ENCODE data around the gene ADAMTSL5.

The ADAMTSL5 gene

GRCh38 chr19:1469255-1470054, 43.4 kb downstream of the ADAMTSL5 start:
- DNase-seq (ENCODE audit: insufficient read length, low spot score) (no peak), FAIRE-seq (no peak)

- no peak for DNase-seq (ENCODE audit: insufficient read length, low spot score)
These were observed 44.0 kb downstream of the ADAMTSL5 start for GRCh38 chr19:1468821-1469254.

GRCh38 chr19:1468274-1468820, 44.5 kb downstream of the ADAMTSL5 start:
- no peak for FAIRE-seq

More at GRCh38 chr19:1468821-1469254, 44.0 kb downstream of the ADAMTSL5 start:
- no peak for FAIRE-seq

GRCh38 chr19:1467490-1468273, 45.1 kb downstream of the ADAMTSL5 start:
- FAIRE-seq = no peak
- DNase-seq (ENCODE audit: insufficient read length, low spot score) = no peak

More at GRCh38 chr19:1468274-1468820, 44.5 kb downstream of the ADAMTSL5 start:
- DNase-seq (ENCODE audit: insufficient read length, low spot score) = no peak

- FAIRE-seq = no peak
- DNase-seq (ENCODE audit: insufficient read length, low spot score) = no peak
These were observed 45.7 kb downstream of the ADAMTSL5 start for GRCh38 chr19:1467215-1467489.

GRCh38 chr19:1466461-1467214, 46.2 kb downstream of the ADAMTSL5 start:
- DNase-seq (ENCODE audit: insufficient read length, low spot score) (no peak), FAIRE-seq (no peak)

GRCh38 chr19:1466018-1466460, 46.8 kb downstream of the ADAMTSL5 start:
- FAIRE-seq (no peak), DNase-seq (ENCODE audit: insufficient read length, low spot score) (no peak)

- DNase-seq (ENCODE audit: insufficient read length, low spot score) = no peak
- no peak for FAIRE-seq
These were observed 47.4 kb downstream of the ADAMTSL5 start for GRCh38 chr19:1465191-1466016.

- DNase-seq (ENCODE audit: insufficient read length, low spot score) = no peak
- FAIRE-seq = no peak
These were observed 51.0 kb downstream of the ADAMTSL5 start for GRCh38 chr19:1461862-1462261.

- DNase-seq (ENCODE audit: insufficient read length, low spot score) = no peak
- FAIRE-seq = no peak
These were observed 52.5 kb downstream of the ADAMTSL5 start for GRCh38 chr19:1460033-1460995.

- DNase-seq (ENCODE audit: insufficient read length, low spot score) (no peak), FAIRE-seq (no peak)
These were observed 53.3 kb downstream of the ADAMTSL5 start for GRCh38 chr19:1459479-1459878.

- DNase-seq (ENCODE audit: insufficient read length, low spot score) (no peak), FAIRE-seq (no peak)
These were observed 54.9 kb downstream of the ADAMTSL5 start for GRCh38 chr19:1457892-1458291.

GRCh38 chr19:1457031-1457739, 55.6 kb downstream of the ADAMTSL5 start:
- DNase-seq (ENCODE audit: insufficient read length, low spot score) (no peak), FAIRE-seq (no peak)

GRCh38 chr19:1456121-1456900, 56.5 kb downstream of the ADAMTSL5 start:
- FAIRE-seq = no peak
- DNase-seq (ENCODE audit: insufficient read length, low spot score) = no peak

GRCh38 chr19:1455336-1456120, 57.3 kb downstream of the ADAMTSL5 start:
- DNase-seq (ENCODE audit: insufficient read length, low spot score) (no peak), FAIRE-seq (no peak)

All from HTR-8/SVneo (cell line).